ENCODE data around the gene PIGM. TPM values are rescaled to one million over a fixed set of nuclear protein-coding genes. Genes with fewer than 3 reads are reported as not detected.

PIGM gene
- total and polyA plus RNA-seq, 12 donors, result 3.0 to 9.4 (median 7.3) TPM

- intact Hi-C loops (cut with DNase I), result no loop called here
- Histone ChIP-seq H3K9me3 (replicated peaks in 1 of 3) (no peaks in the 10 kb centered on the region), H3K4me3 (peak within 1 kb of the TSS in 3 of 4 donors; percentile 18 to 63 (median 34)), H3K4me1 (replicated peaks in 1 of 2) (peaks cover 0 to 7% of the 10 kb centered on the region in 2 donors), H3K36me3 (replicated peaks in 1 of 2) (no peaks in the 10 kb centered on the region), H3K27ac (no peak within 1 kb of the TSS), H3K27me3 (no peaks in the 10 kb centered on the region)
- DNase-seq, result no peak
- TF ChIP-seq CTCF (IDR thresholded peaks at IDR 0.05) (no peak), POLR2A (IDR thresholded peaks at IDR 0.05) (no peak)
- 11 to 41% (median 16%) methylated on average over 10 to 32 of the region's 32 CpGs for WGBS, 4 donors
These were observed 37.9 kb upstream of the PIGM start, which contains the start of gene KCNJ10 for GRCh38 chr1:160069460-160070231. Gene KCNJ10 (minus strand): TSS chr1:160070160. CDS start chr1:160042532, 27,628 bp downstream.

GRCh38 chr1:160068225-160068624, 36.4 kb upstream of the PIGM start:
- WGBS, 4 donors, result 66 to 86% (median 73%) methylated on average over 4 to 5 of the region's 5 CpGs

GRCh38 chr1:160066829-160067745, 35.3 kb upstream of the PIGM start:
- no peak overlapping the region for H3K4me3 ChIP-seq
- 53 to 66% (median 61%) methylated on average over 6 of the region's 6 CpGs for WGBS, 4 donors
- peaks cover 6% of the 10 kb centered on the region for H3K27me3 ChIP-seq
- TF ChIP-seq POLR2A (IDR thresholded peaks at IDR 0.05) (no peak), CTCF (IDR thresholded peaks at IDR 0.05) (no peak)
- intact Hi-C loops (cut with DNase I), result no loop called here
- no peak overlapping the region for H3K27ac ChIP-seq
- no peak for DNase-seq
- H3K4me1 ChIP-seq (replicated peaks in 1 of 2), result peaks cover 0 to 7% of the 10 kb centered on the region in 2 donors
- no peaks in the 10 kb centered on the region for H3K9me3 ChIP-seq (replicated peaks in 1 of 3)
- H3K36me3 ChIP-seq (replicated peaks in 1 of 2), result no peaks in the 10 kb centered on the region

More at GRCh38 chr1:160068225-160068624, 36.4 kb upstream of the PIGM start:
- Histone ChIP-seq H3K4me3 (no peak overlapping the region), H3K27ac (no peak overlapping the region), H3K36me3 (replicated peaks in 1 of 2) (no peaks in the 10 kb centered on the region), H3K27me3 (no peaks in the 10 kb centered on the region), H3K9me3 (replicated peaks in 1 of 3) (no peaks in the 10 kb centered on the region), H3K4me1 (replicated peaks in 1 of 2) (peaks cover 0 to 7% of the 10 kb centered on the region in 2 donors)
- no peak for DNase-seq
- intact Hi-C loops (cut with DNase I), result no loop called here
- no peak for TF ChIP-seq POLR2A (IDR thresholded peaks at IDR 0.05)
- no peak for TF ChIP-seq CTCF (IDR thresholded peaks at IDR 0.05)

- Histone ChIP-seq H3K9me3 (replicated peaks in 1 of 3) (no peaks in the 10 kb centered on the region), H3K27ac (no peak overlapping the region), H3K4me1 (replicated peaks in 1 of 2) (no peaks in the 10 kb centered on the region), H3K4me3 (no peak overlapping the region), H3K36me3 (replicated peaks in 1 of 2) (no peaks in the 10 kb centered on the region), H3K27me3 (peaks cover 9% of the 10 kb centered on the region)
- TF ChIP-seq CTCF (IDR thresholded peaks at IDR 0.05), result no peak
- no peak for TF ChIP-seq POLR2A (IDR thresholded peaks at IDR 0.05)
- WGBS, 4 donors, result 69 to 80% (median 75%) methylated on average over 1 to 3 of the region's 3 CpGs
- intact Hi-C loops (cut with DNase I), result no loop called here
- no peak for DNase-seq
These were observed 33.0 kb upstream of the PIGM start for GRCh38 chr1:160064746-160065145.
